ENCODE data around the gene PIP5KL1.

The PIP5KL1 gene

DNA sequence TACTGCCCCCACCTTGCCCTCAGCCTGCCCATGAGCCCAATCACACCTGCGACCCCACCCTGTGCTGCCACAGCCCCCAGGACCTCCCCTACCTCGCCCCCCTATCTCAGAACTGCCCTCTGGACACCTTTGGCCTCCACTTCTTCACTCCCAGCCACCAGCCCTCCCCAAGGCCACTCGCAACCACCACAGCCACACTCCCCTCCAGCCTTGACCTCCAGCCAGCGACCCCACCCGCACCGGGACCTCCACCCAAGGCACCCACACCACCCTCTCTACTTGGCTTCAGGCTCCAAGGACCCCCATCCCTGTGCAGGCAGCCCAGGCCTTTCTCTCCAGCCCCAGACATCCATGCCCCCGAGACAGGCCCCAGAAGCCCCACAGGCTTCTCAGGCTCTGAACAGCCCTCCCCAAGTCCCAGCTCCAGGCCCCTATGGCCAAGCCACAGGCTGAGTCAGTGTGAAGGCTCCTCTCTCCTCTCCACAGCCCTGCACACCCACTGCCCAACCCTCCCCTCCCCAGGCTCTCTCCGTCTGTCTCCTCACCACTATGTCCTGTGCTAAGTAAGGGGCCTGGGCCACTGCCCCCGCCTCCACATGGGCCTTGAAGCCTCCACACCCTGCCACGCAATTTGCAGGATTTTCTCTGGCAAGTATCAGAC lies 55.1 kb downstream of the PIP5KL1 start:
- DNase-seq (ENCODE audit: low read depth in 1 of 2, low spot score in 1 of 2), result no peak

DNA sequence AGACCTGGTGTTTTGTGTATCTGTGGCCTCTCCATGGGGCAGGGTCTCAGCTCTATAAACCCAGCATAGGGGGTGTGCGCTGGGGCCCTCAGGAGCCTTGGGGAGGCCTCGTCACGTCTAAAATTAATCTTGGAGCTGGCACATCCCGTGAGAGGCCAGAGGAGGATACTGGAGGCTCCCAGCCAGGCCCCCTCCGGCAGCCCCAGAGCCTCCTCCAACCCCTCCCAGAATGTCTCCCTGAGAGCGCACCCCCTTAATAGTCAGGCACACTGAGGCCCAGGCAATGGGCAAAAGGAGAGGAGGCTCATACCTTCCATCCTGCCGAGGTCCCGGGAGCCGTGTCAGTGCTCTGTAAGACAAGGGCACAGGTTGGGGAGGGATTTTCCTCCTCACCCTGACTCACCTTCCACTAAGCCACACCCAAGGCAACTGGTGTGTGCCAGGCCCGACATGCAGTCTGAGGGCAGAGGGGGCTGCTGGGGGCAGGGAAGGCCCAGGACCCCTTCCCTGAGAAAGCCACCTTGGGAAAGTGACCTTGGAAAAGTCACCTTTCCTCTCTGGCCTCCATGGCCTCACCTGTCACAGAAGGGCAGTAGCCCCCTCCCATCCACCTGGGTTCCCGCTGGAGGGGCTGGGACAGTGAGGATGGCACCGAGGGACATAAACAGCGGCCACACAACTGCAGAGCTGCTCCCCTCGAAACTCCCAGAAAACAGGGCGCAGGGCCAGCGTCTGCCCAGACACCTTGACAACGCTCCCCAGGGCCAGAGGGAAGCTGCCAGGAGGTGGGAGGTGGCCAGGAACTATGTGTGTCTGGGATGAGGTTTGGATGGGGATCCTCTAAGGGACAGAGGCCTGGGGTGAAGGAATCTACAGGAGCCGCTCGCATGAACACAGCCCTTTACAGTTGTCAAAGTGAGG lies 56.0 kb downstream of the PIP5KL1 start:
- DNase-seq (ENCODE audit: low read depth in 1 of 2, low spot score in 1 of 2), result no peak

DNA sequence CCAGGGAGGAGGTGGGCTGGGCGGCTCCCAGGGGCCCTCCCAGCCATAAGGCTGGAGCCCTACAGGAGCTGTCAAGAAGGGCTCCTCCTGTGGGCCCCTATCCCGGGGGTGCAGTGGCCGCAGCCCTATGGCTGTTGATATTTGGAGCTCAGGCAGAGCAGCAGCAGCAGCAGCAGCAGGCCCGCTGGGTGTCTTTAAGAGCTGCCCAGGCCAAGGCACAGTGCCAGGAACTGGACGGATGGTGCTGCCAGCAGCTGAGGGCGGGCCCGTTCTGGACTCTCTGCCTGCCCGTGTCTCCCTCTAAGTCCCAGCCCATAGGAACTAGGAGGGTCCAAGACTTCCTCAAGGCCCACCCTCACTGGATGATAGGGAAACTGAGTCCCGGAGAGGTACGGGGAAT lies 56.7 kb downstream of the PIP5KL1 start:
- DNase-seq (ENCODE audit: low read depth in 1 of 2, low spot score in 1 of 2), result no peak

DNA sequence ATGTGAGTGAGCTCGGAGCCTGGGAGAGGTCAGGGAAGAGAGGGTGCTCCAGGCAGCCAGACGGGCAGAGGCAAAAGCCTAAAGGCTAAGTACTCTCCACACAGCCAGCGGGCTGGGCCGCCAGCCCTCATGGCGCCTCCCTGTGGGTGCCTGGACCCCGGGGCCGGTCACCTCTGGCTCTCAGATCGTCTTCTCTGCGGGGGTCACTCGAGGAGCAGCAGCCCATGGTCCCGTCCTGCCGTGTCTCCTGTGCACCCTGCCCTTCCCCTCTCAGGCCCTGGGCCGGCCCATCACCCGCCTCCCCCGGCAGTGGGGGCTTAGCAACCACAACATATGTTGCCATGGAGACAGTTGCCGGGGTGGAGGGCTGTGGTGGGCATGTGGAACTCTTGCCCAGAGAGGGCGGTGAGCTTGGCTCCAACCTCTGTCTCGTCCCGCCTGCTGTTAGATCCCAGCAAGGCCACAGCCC lies 57.3 kb downstream of the PIP5KL1 start:
- no peak for DNase-seq (ENCODE audit: low read depth in 1 of 2, low spot score in 1 of 2)

DNA sequence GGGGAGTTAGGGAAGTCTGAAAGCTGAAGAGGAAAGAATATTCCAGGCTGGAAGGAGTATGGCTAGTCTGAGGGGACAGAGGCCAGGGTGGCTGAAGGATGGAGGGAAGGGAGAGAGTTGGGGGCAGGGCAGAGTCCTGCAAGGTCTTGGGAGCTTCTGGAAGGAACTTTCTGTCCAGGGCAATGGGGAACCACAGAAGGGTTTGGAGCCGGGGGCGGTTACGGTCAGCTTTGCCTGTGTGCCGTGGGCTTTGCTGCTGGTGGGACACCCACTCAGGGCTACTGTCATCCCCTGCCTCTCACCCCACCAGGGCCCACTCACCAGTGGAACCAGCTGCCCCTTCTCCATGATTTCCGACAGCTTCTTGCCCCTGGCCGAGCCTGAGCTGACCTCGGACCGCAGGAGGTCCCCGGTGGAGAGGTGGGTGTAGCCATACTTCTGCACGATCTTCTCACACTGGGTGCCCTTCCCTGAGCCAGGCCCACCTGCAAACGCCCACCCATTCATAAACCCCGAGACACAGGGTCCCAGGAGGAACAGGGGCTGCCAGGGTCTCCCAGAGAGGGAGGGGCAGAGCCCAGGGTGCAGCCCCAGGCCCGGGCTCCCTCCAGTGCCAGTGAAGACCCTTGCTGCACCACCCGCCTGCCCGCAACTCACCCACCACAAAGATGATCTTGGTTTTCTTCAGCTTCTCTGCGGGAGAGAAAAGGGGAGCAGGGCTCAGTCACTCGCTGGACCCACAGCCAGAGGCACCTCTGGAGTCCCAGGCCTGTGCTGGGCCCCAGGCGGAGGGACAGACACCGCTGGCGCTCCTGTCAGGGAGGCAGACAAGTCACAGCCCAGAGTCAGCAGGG lies 58.0 kb downstream of the PIP5KL1 start:
- no peak for DNase-seq (ENCODE audit: low read depth in 1 of 2, low spot score in 1 of 2)

DNA sequence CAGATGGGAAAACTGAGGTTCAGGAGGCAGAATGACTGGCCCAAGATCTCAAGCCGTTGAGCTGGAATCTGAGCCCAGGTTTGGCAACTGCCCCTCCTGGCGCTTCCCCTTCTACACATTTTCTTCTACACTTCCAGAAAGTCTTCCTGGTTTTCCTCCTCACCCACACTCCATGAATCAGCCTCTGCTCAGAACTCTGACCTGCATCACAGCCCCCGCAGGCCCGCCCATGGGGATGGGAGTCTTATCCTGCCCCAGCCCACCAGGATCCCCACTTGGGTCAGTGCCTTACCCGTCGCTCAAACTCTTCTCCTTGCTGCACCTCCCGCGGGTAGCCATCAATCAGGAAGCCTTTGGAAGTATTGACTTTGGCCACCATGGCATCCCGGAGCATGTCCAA lies 59.0 kb downstream of the PIP5KL1 start:
- DNase-seq (ENCODE audit: low read depth in 1 of 2, low spot score in 1 of 2), result no peak

DNA sequence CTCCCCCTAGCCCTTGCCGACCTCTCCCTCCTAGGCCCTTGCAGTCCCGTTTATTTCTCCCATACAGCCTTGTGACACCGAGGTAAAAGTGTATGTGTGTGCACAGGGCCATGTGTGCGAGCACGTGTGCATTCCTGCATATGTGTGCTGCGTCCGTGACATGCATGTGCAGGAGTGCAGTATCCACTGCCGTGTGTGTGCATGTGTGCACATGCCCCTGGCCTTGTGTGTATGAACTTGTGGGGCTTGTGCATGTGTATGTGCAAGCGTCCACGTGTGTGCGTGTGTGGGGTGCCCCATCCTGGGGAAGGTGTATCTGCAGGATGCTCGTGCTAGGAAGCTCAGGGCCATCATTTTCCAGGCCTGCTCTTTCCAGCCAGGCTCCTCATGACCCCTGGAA lies 59.7 kb downstream of the PIP5KL1 start:
- DNase-seq (ENCODE audit: low read depth in 1 of 2, low spot score in 1 of 2), result no peak

All from activated T-helper 1 cell treated with anti-CD3 and anti-CD28 coated beads, Interleukin-2, amount 50 U/mL, for 16 hours (primary cell).